Small intestine (tissue), 7 donors: ENCODE results near the gene NKD1. TPM values are rescaled to one million over a fixed set of nuclear protein-coding genes. Genes with fewer than 3 reads are reported as not detected.

Experiments used
- DNase-seq, 2 donors: peaks; one replicate each; pipeline versions ENCODE4 v3.0.0 to v3.0.0-alpha.2; 2013
- FAIRE-seq: peaks from 2 replicates; lab custom pipeline; 2012; peaks lifted over from hg19 to GRCh38; lab: Jason Lieb, UNC
- H3K27ac ChIP-seq, 3 donors: one replicate each; pipeline ENCODE4 v1.5.1; 2013; ENCODE audit warnings: low read length in 2 of 3, mild to moderate bottlenecking in 2 of 3, control low read depth in 1 of 3, inconsistent platforms in 1 of 3, low read depth in 1 of 3, moderate library complexity in 1 of 3
- H3K27me3 ChIP-seq, 3 donors: one replicate each; pipeline ENCODE4 v1.6.1; 2013; ENCODE audit warnings: low read length in 3 of 3, inconsistent platforms in 1 of 3; ENCODE audit not compliant: control insufficient read depth in 3 of 3, insufficient read depth in 3 of 3
- H3K36me3 ChIP-seq, 3 donors: one replicate each; pipeline ENCODE4 v1.6.1; 2013; ENCODE audit warnings: low read length in 3 of 3, inconsistent platforms in 1 of 3, low read depth in 1 of 3, mild to moderate bottlenecking in 1 of 3, moderate library complexity in 1 of 3; ENCODE audit not compliant: control insufficient read depth in 3 of 3, insufficient read depth in 2 of 3
- H3K4me1 ChIP-seq, 3 donors: one replicate each; pipeline ENCODE4 v1.6.1; 2013; ENCODE audit warnings: low read length in 2 of 3, inconsistent platforms in 1 of 3, low read depth in 1 of 3, mild to moderate bottlenecking in 1 of 3, moderate library complexity in 1 of 3; ENCODE audit not compliant: control insufficient read depth in 3 of 3, insufficient read depth in 2 of 3
- H3K4me3 ChIP-seq, 3 donors: one replicate each; pipeline ENCODE4 v1.5.1; 2013; ENCODE audit warnings: low read length in 3 of 3, control low read depth in 1 of 3, inconsistent platforms in 1 of 3, low read depth in 1 of 3, mild to moderate bottlenecking in 1 of 3, moderate library complexity in 1 of 3
- H3K9me3 ChIP-seq, 2 donors: one replicate each; pipeline ENCODE4 v1.6.1; 2013; ENCODE audit warnings: low read depth in 1 of 2, low read length in 1 of 2; ENCODE audit not compliant: control insufficient read depth in 2 of 2, insufficient read depth in 1 of 2
- WGBS, 3 donors: extraction: QIAGEN DNeasy Blood & Tissue Kit; methylation state at CpG; one replicate each; pipeline ENCODE4 v1.1.7; 2013; 5-methylcytosine and 5-hydroxymethylcytosine counted together
- polyA plus RNA-seq, 4 donors: library from polyadenylated mRNA; stranded (reverse) in 3 of 4; unstranded in 1 of 4; fragments of 200-250 nt in 3 of 4; fragments of 120-200 nt in 1 of 4; gene quantifications; one replicate each; pipeline versions ENCODE4 v1.2.1 to v1.2.3, GENCODE V29; 2013
- donor health status: healthy with polysubstance abuse.
- donor health status: control.
- donor health status: control.
- donor health status: Bipolar disorder and iron deficiency.
- donor health status: healthy.

The NKD1 gene
- polyA plus RNA-seq, 4 donors = 0.22 to 2.9 (median 1.3) TPM

DNA sequence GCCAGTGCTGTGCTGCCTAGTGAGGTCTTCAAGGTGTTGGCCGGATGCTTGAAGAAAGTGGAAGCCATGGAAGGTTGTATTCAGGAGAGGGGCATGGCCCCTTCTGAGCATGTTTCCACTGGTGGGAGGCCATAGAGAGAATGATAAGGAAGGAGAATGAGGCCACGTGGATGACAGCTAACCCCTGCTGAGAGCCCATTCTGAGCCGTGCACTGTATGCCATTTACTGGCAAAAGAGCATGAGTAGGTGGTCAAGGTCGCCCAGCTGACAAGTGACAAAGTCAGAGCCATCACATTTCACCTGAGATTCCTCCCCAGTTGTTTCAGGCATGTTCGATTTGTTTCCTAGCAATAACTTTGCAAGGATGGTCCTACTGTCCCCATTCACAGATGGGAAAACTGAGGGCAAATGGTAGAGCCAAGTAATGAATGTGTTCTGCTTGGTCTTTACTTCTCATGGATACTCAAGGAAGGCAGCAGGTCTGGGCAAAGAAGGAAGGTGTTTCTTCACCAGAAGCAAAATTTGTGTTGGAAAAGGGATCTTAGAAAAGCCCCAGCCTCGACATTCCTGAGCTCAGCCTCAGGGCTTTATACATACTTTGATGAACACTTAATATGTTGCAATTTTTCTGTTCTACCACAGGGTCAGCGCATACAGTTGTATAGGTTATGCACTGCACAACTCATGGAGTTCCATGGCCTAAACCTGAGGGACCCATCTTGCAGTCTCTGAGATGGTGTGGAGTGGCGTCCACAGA, 10.5 kb upstream of the NKD1 start:
- H3K4me3 ChIP-seq = no peak overlapping the region
- FAIRE-seq = no peak
- H3K4me1 ChIP-seq = no peaks in the 10 kb centered on the region
- WGBS, 3 donors = 78 to 88% (median 83%) methylated on average over 8 of the region's 8 CpGs
- H3K9me3 ChIP-seq = peaks cover 0 to 3% of the 10 kb centered on the region in 2 donors
- peaks cover 0 to 2% (median 0%) of the 10 kb centered on the region in 3 donors for H3K27me3 ChIP-seq
- no peak overlapping the region for H3K27ac ChIP-seq
- no peaks in the 10 kb centered on the region for H3K36me3 ChIP-seq
- no peak for DNase-seq

DNA sequence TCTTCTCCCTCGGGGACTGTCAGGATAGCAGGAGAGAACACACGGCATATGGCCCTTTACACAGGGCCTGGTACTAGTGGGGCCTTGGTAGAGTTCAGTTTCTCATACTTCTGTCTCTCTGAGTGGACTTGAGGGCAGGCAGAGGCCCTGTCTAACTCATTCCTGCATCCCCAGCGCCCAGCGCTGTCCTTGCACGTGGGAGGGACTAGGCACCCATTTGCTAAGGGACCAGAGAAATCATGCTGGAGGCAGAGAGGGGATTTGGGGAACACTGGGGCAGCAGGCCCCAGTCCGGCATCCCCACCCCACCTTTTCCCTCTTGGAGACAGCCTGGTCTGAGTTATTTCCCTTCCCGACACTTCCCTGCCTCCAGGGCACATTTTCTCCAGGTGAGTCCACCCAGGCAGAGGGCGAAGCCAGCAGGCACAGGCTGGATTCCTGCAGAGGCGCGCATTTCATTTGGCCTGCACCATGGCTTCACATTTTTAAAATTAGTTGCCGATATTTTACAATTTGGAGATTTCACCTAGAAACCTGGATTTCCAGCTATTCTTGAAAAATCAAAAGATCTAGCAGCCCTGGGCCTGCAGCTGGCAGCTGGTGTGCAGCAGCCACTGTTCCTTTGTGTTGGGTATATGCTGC, 9.7 kb upstream of the NKD1 start:
- Histone ChIP-seq H3K27me3 (peaks cover 0 to 2% (median 0%) of the 10 kb centered on the region in 3 donors), H3K4me1 (no peaks in the 10 kb centered on the region), H3K36me3 (no peaks in the 10 kb centered on the region), H3K4me3 (no peak overlapping the region), H3K27ac (no peak overlapping the region), H3K9me3 (peaks cover 0 to 3% of the 10 kb centered on the region in 2 donors)
- FAIRE-seq (no peak), DNase-seq (no peak)
- 80 to 87% (median 85%) methylated on average over 11 of the region's 11 CpGs for WGBS, 3 donors

DNA sequence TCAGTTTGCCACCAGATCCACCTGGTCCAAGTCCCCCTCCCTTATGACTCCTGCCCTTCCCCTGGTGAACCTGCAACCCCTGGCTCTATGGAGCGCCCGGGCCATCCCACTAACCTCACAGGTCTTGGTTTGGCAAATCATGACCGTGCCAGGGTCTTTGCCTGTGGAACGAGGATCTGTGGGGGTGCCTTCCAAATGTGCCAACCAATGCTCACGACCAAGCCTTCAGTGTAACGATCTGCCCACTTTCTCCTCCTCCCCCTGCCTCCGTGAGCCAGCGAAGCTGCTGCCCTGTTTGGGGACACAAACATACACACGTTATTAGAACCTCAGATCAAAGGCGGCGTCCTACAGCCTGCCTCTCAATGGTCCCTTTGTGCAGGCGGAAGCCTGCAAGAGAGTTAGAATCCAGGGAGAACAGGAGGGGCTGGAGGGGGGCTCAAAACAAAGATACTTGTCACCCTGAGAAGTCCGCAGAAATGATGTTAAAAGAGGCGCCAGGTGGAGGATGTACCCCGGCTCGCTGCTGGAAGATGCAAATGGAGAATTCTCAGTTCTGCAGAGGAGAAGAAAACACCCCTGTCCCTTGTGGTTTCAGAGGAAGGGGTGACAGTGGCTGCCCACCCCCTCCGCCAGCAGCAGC, 9.0 kb upstream of the NKD1 start:
- peaks cover 0 to 3% of the 10 kb centered on the region in 2 donors for H3K9me3 ChIP-seq
- FAIRE-seq (no peak), DNase-seq (no peak)
- H3K27ac ChIP-seq = no peak overlapping the region
- H3K36me3 ChIP-seq = no peaks in the 10 kb centered on the region
- peaks cover 0 to 2% (median 0%) of the 10 kb centered on the region in 3 donors for H3K27me3 ChIP-seq
- H3K4me3 ChIP-seq = no peak overlapping the region
- H3K4me1 ChIP-seq = no peaks in the 10 kb centered on the region
- WGBS, 3 donors = 17 to 61% (median 46%) methylated on average over 17 of the region's 17 CpGs

DNA sequence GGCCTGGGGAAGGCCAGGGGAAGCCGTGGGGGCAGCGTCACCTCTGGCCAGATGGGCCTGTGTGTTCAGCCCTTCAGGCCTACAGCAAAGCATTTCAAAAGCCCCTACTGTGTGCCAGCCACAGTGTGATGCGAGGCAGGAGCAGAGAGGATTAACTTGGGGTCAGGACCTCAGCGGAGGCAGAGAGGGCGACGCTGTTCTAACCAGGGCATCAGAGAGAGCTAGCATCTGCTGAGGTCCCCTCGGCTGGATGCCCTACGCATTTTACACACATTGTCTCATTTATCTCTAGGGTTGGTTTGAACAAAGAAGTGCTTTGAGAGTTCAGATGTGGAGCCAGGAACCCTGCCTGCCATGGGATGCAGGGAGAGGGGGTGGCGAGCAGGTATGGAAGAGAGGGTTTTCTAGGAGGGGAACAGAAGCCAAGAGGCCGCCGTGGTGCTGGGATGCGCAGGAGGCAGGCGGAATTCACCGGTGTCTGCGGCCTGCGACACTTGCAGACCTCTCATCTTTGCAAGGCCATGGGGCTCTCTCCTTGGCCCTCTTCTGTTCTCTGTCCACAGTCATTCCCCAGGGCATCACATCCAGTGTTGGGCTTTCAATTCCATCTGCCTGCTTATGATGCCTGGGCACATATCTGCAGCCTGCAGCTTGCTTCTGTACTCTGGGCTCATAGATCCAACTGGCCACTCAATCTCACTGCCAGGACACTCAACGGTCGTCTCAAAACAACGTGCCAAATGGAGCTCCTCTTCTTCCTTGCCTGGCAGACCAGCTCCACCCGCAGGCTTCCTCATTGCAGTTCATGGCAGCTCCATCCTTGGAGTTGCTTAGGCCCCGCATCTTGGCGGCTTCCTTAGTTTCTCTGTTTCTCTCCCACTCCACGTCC, 8.1 kb upstream of the NKD1 start:
- no peak for FAIRE-seq
- H3K27me3 ChIP-seq = peaks cover 0 to 4% (median 0%) of the 10 kb centered on the region in 3 donors
- WGBS, 3 donors = 79 to 82% (median 81%) methylated on average over 21 to 23 of the region's 23 CpGs

DNA sequence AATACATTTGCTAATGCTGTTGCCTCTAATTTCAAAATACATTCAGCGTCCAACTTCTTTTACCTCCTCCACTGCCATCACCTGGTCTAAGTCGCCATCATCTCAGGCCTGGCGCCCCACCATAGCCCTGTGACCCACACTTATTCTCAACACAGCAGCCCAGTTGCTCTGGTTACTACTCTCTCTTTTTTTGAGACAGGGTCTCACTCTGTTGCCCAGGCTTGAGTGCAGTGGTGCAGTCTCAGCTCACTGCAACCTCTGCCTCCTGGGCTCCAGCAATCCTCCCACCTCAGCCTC, 7.5 kb upstream of the NKD1 start:
- Histone ChIP-seq H3K9me3 (no peaks in the 10 kb centered on the region), H3K27me3 (peaks cover 0 to 5% (median 0%) of the 10 kb centered on the region in 3 donors), H3K4me1 (no peaks in the 10 kb centered on the region), H3K4me3 (no peak overlapping the region), H3K27ac (no peak overlapping the region), H3K36me3 (no peaks in the 10 kb centered on the region)
- DNase-seq (no peak), FAIRE-seq (no peak)
- 87 to 97% (median 94%) methylated on average over 3 of the region's 3 CpGs for WGBS, 3 donors

More for the DNA sequence above, 8.1 kb upstream of the NKD1 start:
- Histone ChIP-seq H3K9me3 (peaks cover 0 to under 1% of the 10 kb centered on the region in 2 donors), H3K4me3 (no peak overlapping the region), H3K4me1 (no peaks in the 10 kb centered on the region), H3K27ac (no peak overlapping the region), H3K36me3 (no peaks in the 10 kb centered on the region)
- DNase-seq = no peak

DNA sequence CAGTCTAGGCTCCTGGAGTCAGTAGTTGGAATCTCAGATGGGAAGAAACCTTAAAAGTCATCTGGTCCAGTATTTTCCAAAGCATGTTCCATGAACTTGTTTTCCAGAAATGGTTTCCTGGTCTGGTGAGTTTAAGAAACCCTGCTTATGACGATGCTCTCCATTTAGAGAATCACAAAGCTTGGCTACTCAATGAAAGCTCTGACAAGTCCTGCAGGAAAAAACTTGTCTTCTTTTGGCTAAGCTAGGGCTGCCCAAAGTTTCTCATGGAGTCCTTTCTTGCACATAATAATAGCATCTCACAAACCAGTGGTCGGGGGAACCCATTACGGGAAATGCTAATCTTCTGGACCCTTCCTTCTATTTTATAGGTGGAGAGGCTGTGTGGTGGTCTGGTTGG, 5.5 kb upstream of the NKD1 start:
- Histone ChIP-seq H3K27me3 (peaks cover 0 to 13% (median 0%) of the 10 kb centered on the region in 3 donors), H3K36me3 (no peaks in the 10 kb centered on the region), H3K27ac (no peak overlapping the region), H3K4me1 (peaks cover 0 to 4% (median 0%) of the 10 kb centered on the region in 3 donors), H3K9me3 (no peaks in the 10 kb centered on the region), H3K4me3 (no peak overlapping the region)
- DNase-seq (no peak), FAIRE-seq (no peak)
- 88 to 96% (median 96%) methylated on average over 3 of the region's 3 CpGs for WGBS, 3 donors

DNA sequence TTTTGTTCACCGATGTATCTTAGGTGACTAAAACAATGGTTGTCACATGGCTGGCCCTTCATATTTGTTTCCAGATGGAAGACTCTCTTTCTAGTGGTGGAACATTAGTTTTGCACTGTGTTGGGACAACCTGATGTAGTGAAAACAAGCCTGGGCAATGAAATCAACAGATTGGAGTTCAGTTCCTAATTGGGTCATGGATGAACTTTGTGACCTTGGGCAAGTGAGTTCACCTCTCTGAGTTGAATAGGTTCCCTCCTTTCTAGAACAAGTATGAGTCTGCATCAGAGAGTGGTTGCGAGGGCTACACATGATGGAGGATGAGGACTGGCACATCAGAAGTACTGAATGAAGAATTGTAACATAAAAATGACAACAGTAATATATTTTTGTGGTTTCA, 2.1 kb upstream of the NKD1 start:
- 88 to 95% (median 90%) methylated on average over 2 of the region's 2 CpGs for WGBS, 3 donors

More for the DNA sequence above, 2.1 kb upstream of the NKD1 start:
- no peaks in the 10 kb centered on the region for H3K9me3 ChIP-seq
- peaks cover 0 to 28% (median 3%) of the 10 kb centered on the region in 3 donors for H3K27me3 ChIP-seq
- H3K27ac ChIP-seq = no peak overlapping the region
- peaks cover 0 to 4% (median 0%) of the 10 kb centered on the region in 3 donors for H3K4me1 ChIP-seq
- H3K36me3 ChIP-seq = no peaks in the 10 kb centered on the region
- DNase-seq (no peak), FAIRE-seq (no peak)
- no peak overlapping the region for H3K4me3 ChIP-seq
